Measurements from ENCODE around the gene FAM13A. TPM values are rescaled to one million over a fixed set of nuclear protein-coding genes. Genes with fewer than 3 reads are reported as not detected.

Gene FAM13A
- total RNA-seq (2016; rRNA removed; fragmentation: Illumina TruSeq; extraction: Trizol), result 1.2 and 1.6 TPM in 2 replicates
- total RNA-seq (2016; cell fraction: cytosol; rRNA removed; fragmentation: Illumina TruSeq; extraction: Trizol; ENCODE audit: low read depth), result 0.71 and 1.4 TPM in 2 replicates
- total RNA-seq (2016; cell fraction: insoluble cytoplasmic fraction; rRNA removed; fragmentation: Illumina TruSeq; extraction: Trizol), result 1.1 and 1.3 TPM in 2 replicates
- 0.65 and 1.0 TPM in 2 replicates for total RNA-seq (2016; cell fraction: membrane; rRNA removed; fragmentation: Illumina TruSeq; extraction: Trizol)
- 2.6 and 3.1 TPM in 2 replicates for total RNA-seq (2016; cell fraction: nucleus; rRNA removed; fragmentation: Illumina TruSeq; extraction: Trizol)
- 35.1 and 36.2 TPM in 2 replicates for polyA plus RNA-seq (2011; rRNA removed)
- polyA plus RNA-seq (2011; cell fraction: cytosol; rRNA removed), result 18.9 and 26.8 TPM in 2 replicates
- 61.6 and 61.9 TPM in 2 replicates for polyA plus RNA-seq (2011; cell fraction: nucleus; rRNA removed)
- 38.3 and 45.6 TPM in 2 replicates for polyA plus RNA-seq (2012)
- 0.19 and 0.20 TPM in 2 replicates for polyA plus RNA-seq (2016; cell fraction: cytosol; fragmentation: Illumina TruSeq; extraction: Trizol; ENCODE audit: low read depth)
- 1.0 and 1.2 TPM in 2 replicates for polyA plus RNA-seq (2016; cell fraction: insoluble cytoplasmic fraction; fragmentation: Illumina TruSeq; extraction: Trizol; ENCODE audit: low read depth)
- 0.33 and 0.39 TPM in 2 replicates for polyA plus RNA-seq (2016; cell fraction: membrane; fragmentation: Illumina TruSeq; extraction: Trizol; ENCODE audit: low read depth)
- 1.3 and 1.8 TPM in 2 replicates for polyA plus RNA-seq (2016; cell fraction: nucleus; fragmentation: Illumina TruSeq; extraction: Trizol; ENCODE audit: insufficient read depth, low read depth)
- 22.1 and 78.9 TPM in 2 replicates for polyA minus RNA-seq (2011; rRNA and poly(A)+ RNA removed; ENCODE audit: low replicate concordance)
- polyA minus RNA-seq (2011; cell fraction: cytosol; rRNA and poly(A)+ RNA removed), result 20.6 and 29.7 TPM in 2 replicates
- polyA minus RNA-seq (2011; cell fraction: nucleus; rRNA and poly(A)+ RNA removed), result 290 and 300 TPM in 2 replicates
- Bru-seq, nascent RNA, result percentile 45 among the genes with signal in this experiment
- percentile 31 among the genes with signal in this experiment for BruChase-seq, experiment 1, labeled RNA remaining after a 6-hour chase
- BruChase-seq, experiment 2, labeled RNA remaining after a 2-hour chase, result percentile 39 among the genes with signal in this experiment
- long read RNA-seq, experiment 1, partial matches to known transcripts, result 2 of 3 reads
- long read RNA-seq, experiment 1, other reads (novel, unspliced or antisense), result 0 of 3 reads
- long read RNA-seq, experiment 2, partial matches to known transcripts, result 0 of 4 reads
- long read RNA-seq, experiment 2, other reads (novel, unspliced or antisense), result 4 of 4 reads

DNA sequence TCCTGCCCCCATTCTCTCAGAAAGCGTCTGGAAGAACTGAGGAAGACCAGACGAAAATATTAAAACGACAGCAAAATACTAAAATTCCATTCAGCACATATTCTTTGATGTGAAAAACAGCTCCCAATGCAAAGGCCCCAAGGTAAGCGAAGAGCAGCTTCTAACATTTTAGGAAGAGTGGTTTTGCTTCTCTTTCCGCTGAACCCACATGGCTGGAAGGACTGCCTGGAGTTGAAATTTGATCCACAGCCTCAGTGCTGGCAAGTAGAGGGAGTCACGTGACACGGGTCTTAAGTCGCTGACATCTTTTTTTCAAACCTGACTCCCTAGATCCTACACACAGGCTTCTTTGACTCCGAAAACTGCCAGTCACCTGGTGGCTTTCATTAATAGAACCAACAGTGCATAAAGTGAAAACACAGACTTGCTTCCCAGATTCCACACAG, at the start of gene FAM13A:
FAM13A (minus strand) TSS at position 233 of the 446 bp plus-strand sequence; CDS start at position 12, 221 bp downstream.
- in situ Hi-C loops (cut with HindIII; ENCODE audit: extremely low pct_ligation_motif_present, low pct_unique_long_range_greater_than_20kb), result no loop called here
- H4K20me1 ChIP-seq (ENCODE audit: insufficient read depth, low read length), result no peaks in the 10 kb centered on the region
- H3K36me3 ChIP-seq (replicated peaks in 1 of 2; ENCODE audit: control insufficient read depth in 1 of 2, insufficient read depth in 2 of 2, low read length in 2 of 2), result no peaks in the 10 kb centered on the region
- H3K4me1 ChIP-seq (ENCODE audit: insufficient read depth, low read length), result peaks cover 6% of the 10 kb centered on the region; the same call in 1 of the 2 replicates
- intact Hi-C loops (cut with micrococcal nuclease; ENCODE audit: unreplicated experiment), result no loop called here
- H2AFZ ChIP-seq (ENCODE audit: low read length), result peak within 1 kb of the TSS; percentile 11
- no peaks in the 10 kb centered on the region for H3K9me3 ChIP-seq (ENCODE audit: low read length)
- TF ChIP-seq HDAC1 (CRISPR knock-in tag; IDR thresholded peaks at IDR 0.05) (no peak), ZMYM4 (CRISPR knock-in tag; IDR thresholded peaks at IDR 0.05) (peak; percentile 58; the same call in 1 of the 2 replicates), GTF2F1 (IDR thresholded peaks at IDR 0.05; ENCODE audit: low read length) (no peak), KMT2A (CRISPR knock-in tag; IDR thresholded peaks at IDR 0.05) (no peak), SIX4 (CRISPR knock-in tag; IDR thresholded peaks at IDR 0.05) (0 out of 2 replicates have a peak, but pooled peaks have one; percentile 34), ZIK1 (CRISPR knock-in tag; IDR thresholded peaks at IDR 0.05; ENCODE audit: borderline replicate concordance, low read depth) (no peak), SIX1 (CRISPR knock-in tag; IDR thresholded peaks at IDR 0.05; ENCODE audit: borderline replicate concordance) (peak; percentile 41; the same call in 1 of the 2 replicates), BHLHE40 (IDR thresholded peaks at IDR 0.05; ENCODE audit: low read length) (0 out of 2 replicates have a peak, but pooled peaks have one; percentile 8), RAD51 (IDR thresholded peaks at IDR 0.05; ENCODE audit: borderline replicate concordance) (peak; percentile 90)
- TF ChIP-seq, protein P1, sequence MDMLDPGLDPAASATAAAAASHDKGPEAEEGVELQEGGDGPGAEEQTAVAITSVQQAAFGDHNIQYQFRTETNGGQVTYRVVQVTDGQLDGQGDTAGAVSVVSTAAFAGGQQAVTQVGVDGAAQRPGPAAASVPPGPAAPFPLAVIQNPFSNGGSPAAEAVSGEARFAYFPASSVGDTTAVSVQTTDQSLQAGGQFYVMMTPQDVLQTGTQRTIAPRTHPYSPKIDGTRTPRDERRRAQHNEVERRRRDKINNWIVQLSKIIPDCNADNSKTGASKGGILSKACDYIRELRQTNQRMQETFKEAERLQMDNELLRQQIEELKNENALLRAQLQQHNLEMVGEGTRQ (IDR thresholded peaks at IDR 0.05; ENCODE audit: low read depth, low read length), result peak; percentile 91
- TF ChIP-seq, protein P1 (CRISPR knock-in tag; IDR thresholded peaks at IDR 0.05; ENCODE audit: borderline replicate concordance), result peak; percentile 47; the same call in 1 of the 2 replicates
- TF ChIP-seq, protein P2, sequence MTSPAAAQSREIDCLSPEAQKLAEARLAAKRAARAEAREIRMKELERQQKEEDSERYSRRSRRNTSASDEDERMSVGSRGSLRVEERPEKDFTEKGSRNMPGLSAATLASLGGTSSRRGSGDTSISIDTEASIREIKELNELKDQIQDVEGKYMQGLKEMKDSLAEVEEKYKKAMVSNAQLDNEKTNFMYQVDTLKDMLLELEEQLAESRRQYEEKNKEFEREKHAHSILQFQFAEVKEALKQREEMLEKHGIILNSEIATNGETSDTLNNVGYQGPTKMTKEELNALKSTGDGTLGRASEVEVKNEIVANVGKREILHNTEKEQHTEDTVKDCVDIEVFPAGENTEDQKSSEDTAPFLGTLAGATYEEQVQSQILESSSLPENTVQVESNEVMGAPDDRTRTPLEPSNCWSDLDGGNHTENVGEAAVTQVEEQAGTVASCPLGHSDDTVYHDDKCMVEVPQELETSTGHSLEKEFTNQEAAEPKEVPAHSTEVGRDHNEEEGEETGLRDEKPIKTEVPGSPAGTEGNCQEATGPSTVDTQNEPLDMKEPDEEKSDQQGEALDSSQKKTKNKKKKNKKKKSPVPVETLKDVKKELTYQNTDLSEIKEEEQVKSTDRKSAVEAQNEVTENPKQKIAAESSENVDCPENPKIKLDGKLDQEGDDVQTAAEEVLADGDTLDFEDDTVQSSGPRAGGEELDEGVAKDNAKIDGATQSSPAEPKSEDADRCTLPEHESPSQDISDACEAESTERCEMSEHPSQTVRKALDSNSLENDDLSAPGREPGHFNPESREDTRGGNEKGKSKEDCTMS (CRISPR knock-in tag; conservative IDR thresholded peaks at IDR 0.05), result no peak
- no TSS peak for BruUV-seq (replicated peaks)
- peak within 1 kb of the TSS; percentile 52 for H3K4me2 ChIP-seq (ENCODE audit: low read depth, low read length)
- WGBS (ENCODE audit: low lambda C conversion rate), result 17% methylated on average over 9 of the region's 9 CpGs
- H3K27me3 ChIP-seq (ENCODE audit: control insufficient read depth in 1 of 2, insufficient read depth in 2 of 2, low read length in 2 of 2), result no peaks in the 10 kb centered on the region
- FAIRE-seq (no peak), DNase-seq (ENCODE audit: low spot score) (peak; percentile 12), ATAC-seq (peak; percentile 44; the same call in 2 of the 3 replicates)
- no peak within 1 kb of the TSS for H3K9ac ChIP-seq (ENCODE audit: insufficient read depth, low read depth, low read length)
- H3K27ac ChIP-seq (ENCODE audit: extremely low read length, insufficient read depth, low read length), result no peak within 1 kb of the TSS
- CTCF ChIA-PET (ENCODE audit: low intra/inter-chr PET ratio, low total read pairs), result no interaction called here
- POLR2A ChIA-PET, result no interaction called here
- no peaks in the 10 kb centered on the region for H3K79me2 ChIP-seq (ENCODE audit: insufficient read depth, low read length)
- H3K4me3 ChIP-seq (replicated peaks in 1 of 3; ENCODE audit: insufficient read depth in 1 of 3, low read depth in 2 of 3, low read length in 3 of 3), result no peak within 1 kb of the TSS
